HK-2 (cell line): Measurements from ENCODE around the gene FKBP8.

Source experiments
- DNase-seq: peaks from one replicate; pipeline ENCODE4 v3.0.0-alpha.2; 2018; ENCODE audit not compliant: unreplicated experiment

FKBP8 gene

GRCh38 chr19:18483119-18483890 lies 60.1 kb downstream of the FKBP8 start:
- no peak for DNase-seq
